K562 (cell line): ENCODE results near the gene SCAP. TPM values are rescaled to one million over a fixed set of nuclear protein-coding genes. Genes with fewer than 3 reads are reported as not detected.

ENCODE experiments used
- ATAC-seq: fragments of 200-7000 bp; cut with Tn5 transposase; 3 replicates; pipeline ENCODE4 v1.9.1; 2020; ENCODE audit warnings: moderate library complexity
- BruUV-seq: library from RNA; stranded (reverse); fragments of 400-500 nt; replicated peaks from 2 replicates; lab custom pipeline; 2021; lab: Mats Ljungman, UMichigan
- CTCF ChIA-PET: fragments of 300-600 bp; formaldehyde crosslinking; extraction: SDS; loops from one replicate; lab custom pipeline; 2021; ENCODE audit warnings: low intra/inter-chr PET ratio; lab: Yijun Ruan, JAX
- POLR2A ChIA-PET: fragments of 300-600, 350-650 bp; sonication (Branson Sonifier 250); formaldehyde crosslinking; extraction: SDS; loops from one replicate; lab custom pipeline; 2021; ENCODE audit warnings: antibody characterized with exemption, inconsistent platforms; lab: Yijun Ruan, JAX
- DNase-seq, 4 experiments: peaks; one replicate each; pipeline versions ENCODE4 v3.0.0 to v3.0.0-alpha.2; 2011 to 2018; ENCODE audit warnings: low spot score in 3 of 4, mixed read lengths in 3 of 4; ENCODE audit errors: extremely low read depth in 1 of 4
- FAIRE-seq: peaks from 2 replicates; lab custom pipeline; 2011; peaks lifted over from hg19 to GRCh38; lab: Jason Lieb, UNC
- H2AFZ ChIP-seq: 2 replicates; pipeline ENCODE4 v1.6.0; 2011; ENCODE audit warnings: low read depth, low read length, control low read depth, inconsistent platforms
- H3K27ac ChIP-seq: fragments of 200-600 bp; 3 replicates; pipeline ENCODE4 v1.8.0; 2011; ENCODE audit warnings: low read depth, mild to moderate bottlenecking, control low read depth, inconsistent platforms, low read length, moderate library complexity, mixed read lengths; ENCODE audit errors: extremely low read depth
- H3K27me3 ChIP-seq, 2 experiments: fragments of 300-600 bp in 1 of 2; 2 replicates in 1 of 2; 3 replicates in 1 of 2; pipeline versions ENCODE4 v1.6.0 to v1.8.0; 2011; ENCODE audit warnings: inconsistent platforms in 2 of 2, low read length in 2 of 2, mild to moderate bottlenecking in 1 of 2, mixed read lengths in 1 of 2, moderate library complexity in 1 of 2; ENCODE audit not compliant: control insufficient read depth in 2 of 2, insufficient read depth in 2 of 2
- H3K36me3 ChIP-seq: fragments of 300-600 bp; 3 replicates; pipeline ENCODE4 v1.8.0; 2011; ENCODE audit warnings: mild to moderate bottlenecking, low read length, inconsistent platforms; ENCODE audit not compliant: control insufficient read depth, insufficient read depth
- H3K4me1 ChIP-seq, 2 experiments: fragments of 200-600 bp in 1 of 2; replicated peaks in 1 of 2; 2 replicates in 1 of 2; 3 replicates in 1 of 2; pipeline versions ENCODE4 v1.5.1 to v1.8.0; 2011; ENCODE audit warnings: inconsistent platforms in 2 of 2, low read length in 2 of 2, mild to moderate bottlenecking in 1 of 2, mixed read lengths in 1 of 2, moderate library complexity in 1 of 2; ENCODE audit not compliant: control insufficient read depth in 2 of 2, insufficient read depth in 2 of 2
- H3K4me2 ChIP-seq: 2 replicates; pipeline ENCODE4 v1.6.1; 2011; ENCODE audit warnings: low read length, control low read depth, inconsistent platforms, mixed read lengths; ENCODE audit not compliant: insufficient read depth
- H3K4me3 ChIP-seq: fragments of 200-600 bp; sonication (generic), shearing (Covaris generic); 2 replicates; pipeline ENCODE4 v1.5.1; 2016; ENCODE audit warnings: control low read depth, inconsistent platforms
- H3K79me2 ChIP-seq: fragments of 200-600 bp; 3 replicates; pipeline ENCODE4 v1.8.0; 2011; ENCODE audit warnings: low read length, inconsistent platforms; ENCODE audit not compliant: control insufficient read depth, insufficient read depth
- H3K9ac ChIP-seq, 2 experiments: 2 replicates each; pipeline versions ENCODE4 v1.6.0 to v1.6.1; 2011; ENCODE audit warnings: low read depth in 2 of 2, low read length in 2 of 2, control low read depth in 1 of 2, inconsistent platforms in 1 of 2, mild to moderate bottlenecking in 1 of 2, mixed read lengths in 1 of 2; ENCODE audit not compliant: insufficient read depth in 1 of 2
- H3K9me1 ChIP-seq: one replicate; pipeline ENCODE4 v1.6.0; 2011; ENCODE audit warnings: inconsistent platforms, mild to moderate bottlenecking, low read length, moderate library complexity; ENCODE audit not compliant: control insufficient read depth, insufficient read depth
- H3K9me3 ChIP-seq: replicated peaks from 2 replicates; pipeline ENCODE4 v1.5.1; 2011; ENCODE audit warnings: low read depth, low read length, inconsistent platforms; ENCODE audit not compliant: control insufficient read depth, insufficient read depth
- H4K20me1 ChIP-seq: replicated peaks from 2 replicates; pipeline ENCODE4 v1.6.1; 2011; ENCODE audit warnings: low read length, inconsistent platforms, mixed read lengths; ENCODE audit not compliant: control insufficient read depth, insufficient read depth
- ATF3 ChIP-seq, 2 experiments: fragments of 450-650 bp in 1 of 2; sonication (generic) in 1 of 2; formaldehyde crosslinking in 1 of 2; IDR thresholded peaks in 1 of 2; conservative IDR thresholded peaks in 1 of 2; 2 replicates each; pipeline versions ENCODE4 v1.6.1 to v1.8.1; 2016 to 2023; ENCODE audit warnings: mild to moderate bottlenecking in 2 of 2, moderate library complexity in 2 of 2, inconsistent platforms in 1 of 2, missing genetic modification reagents in 1 of 2
- CSDE1 ChIP-seq, 2 experiments: fragments of 450-650 bp; IDR thresholded peaks; 2 replicates each; pipeline ENCODE4 v1.6.1; 2016; ENCODE audit warnings: mild to moderate bottlenecking in 1 of 2
- CTBP1 ChIP-seq: fragments of 450-650 bp; IDR thresholded peaks from 2 replicates; pipeline ENCODE4 v1.6.1; 2016; ENCODE audit warnings: borderline replicate concordance
- POLR2A ChIP-seq: fragments of 450-650 bp; conservative IDR thresholded peaks from 2 replicates; pipeline ENCODE4 v1.6.1; 2016
- POLR2G ChIP-seq: fragments of 200-400 bp; formaldehyde crosslinking; IDR thresholded peaks from 2 replicates; pipeline ENCODE4 v1.6.1; 2017; ENCODE audit warnings: low read depth, mild to moderate bottlenecking, antibody characterized with exemption, low read length, moderate library complexity
- RBM22 ChIP-seq: fragments of 200-400 bp; formaldehyde crosslinking; IDR thresholded peaks from 2 replicates; pipeline ENCODE4 v1.6.1; 2018; ENCODE audit warnings: low read length, low read depth; ENCODE audit not compliant: poor library complexity, severe bottlenecking
- SUPT5H ChIP-seq: fragments of 450-650 bp; IDR thresholded peaks from 2 replicates; pipeline ENCODE4 v1.6.1; 2016
- TCF7 ChIP-seq: sonication (generic); IDR thresholded peaks from 2 replicates; pipeline ENCODE4 v1.6.1; 2016; ENCODE audit warnings: antibody characterized with exemption, borderline replicate concordance
- YBX1 ChIP-seq: fragments of 450-650 bp; IDR thresholded peaks from 2 replicates; pipeline ENCODE4 v1.7.1; 2016; ENCODE audit warnings: mild to moderate bottlenecking
- WGBS: fragments of 100-300 bp; shearing (Covaris generic); methylation state at CpG from one replicate; pipeline ENCODE4 v1.1.6; 2016; ENCODE audit warnings: low coverage, mixed read lengths; ENCODE audit not compliant: insufficient coverage; ENCODE audit errors: missing lambda C conversion rate; 5-methylcytosine and 5-hydroxymethylcytosine counted together
- in situ Hi-C: fragments of 300-500 bp; cut with MboI; formaldehyde crosslinking; loops from 4 replicates; pipeline ENCODE4 v1.15.0; 2018; ENCODE audit warnings: inconsistent platforms, mixed read lengths
- intact Hi-C: fragments of 100-400 bp; cut with micrococcal nuclease; formaldehyde crosslinking; loops from 2 replicates; pipeline ENCODE4 v1.14.2; 2022
- polyA plus RNA-seq, 8 experiments: library from polyadenylated mRNA; depleted of rRNA in 4 of 8; stranded (reverse) in 5 of 8; unstranded in 3 of 8; fragments of >200 nt; fragmentation: Nextera tagmentation in 2 of 8; fragmentation: Illumina TruSeq in 1 of 8; extraction: Ambion mirVana in 2 of 8; extraction: Trizol in 1 of 8; gene quantifications; 2 replicates each; pipeline versions ENCODE4 v1.2.1 to v1.2.3, GENCODE V29; 2011 to 2014; ENCODE audit warnings: inconsistent platforms in 1 of 8, missing spikeins in 1 of 8
- total RNA-seq, 7 experiments: library from RNA; depleted of rRNA in 6 of 7; stranded (reverse); fragments of >200 nt in 6 of 7; fragmentation: Illumina TruSeq in 2 of 7; extraction: Trizol in 2 of 7; gene quantifications; 2 replicates each; pipeline versions ENCODE4 v1.2.1 to v1.2.3, GENCODE V29; 2011 to 2021; ENCODE audit warnings: low replicate concordance in 1 of 7
- TF ChIP-seq, protein P1 (sequence below): fragments of 250-450 bp; sonication (Bioruptor Pico); IDR thresholded peaks from 2 replicates; pipeline ENCODE4 v1.4.0; 2020

The SCAP gene
- total and polyA plus RNA-seq, 9 of the 15 experiments (the other 6 are each of a cell fraction or from before 2014, with no cell fraction given) = 2.6 to 104 (median 37.8) TPM

DNA sequence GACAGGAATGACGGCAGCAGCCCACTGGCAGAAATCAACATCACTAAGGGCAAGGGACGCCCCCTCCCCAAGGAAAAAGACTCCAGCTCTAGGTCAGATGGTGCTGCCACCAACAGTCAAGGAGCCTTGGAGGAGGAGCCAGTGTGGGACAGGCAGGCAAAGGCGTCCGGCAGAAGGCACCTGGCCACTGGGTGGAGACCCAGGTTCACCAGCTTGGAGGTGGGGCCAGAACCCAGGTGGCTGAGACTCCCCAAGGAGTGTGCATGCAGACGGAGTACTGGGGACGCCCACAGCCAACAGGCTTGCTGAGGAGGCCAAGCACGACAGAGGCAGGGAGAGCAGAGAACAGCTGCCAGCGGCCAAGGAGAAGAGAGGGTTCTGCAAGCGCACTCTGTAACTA is 59.7 kb downstream of the SCAP start:
- Histone ChIP-seq H3K27ac (no peak overlapping the region), H3K9ac (0 out of 4 replicates have a peak overlapping the region, but pooled peaks of 1 of the 2 experiments have one; percentile 42), H3K9me3 (no peaks in the 10 kb centered on the region), H3K4me2 (no peak overlapping the region), H3K4me3 (no peak overlapping the region), H3K27me3 (no peaks in the 10 kb centered on the region), H3K4me1 (peaks cover 0 to 46% of the 10 kb centered on the region in 2 experiments; a peak in 1 of 5 replicates), H3K79me2 (no peaks in the 10 kb centered on the region), H3K9me1 (no peaks in the 10 kb centered on the region), H4K20me1 (peaks cover 13% of the 10 kb centered on the region; the same call in 1 of the 2 replicates), H3K36me3 (peaks cover 91% of the 10 kb centered on the region; the same call in 2 of the 3 replicates), H2AFZ (no peak overlapping the region)
- DNase-seq (no peak), ATAC-seq (peak; percentile 4; the same call in 1 of the 3 replicates), FAIRE-seq (no peak)
- in situ Hi-C loops (no loop called here), intact Hi-C loops (no loop called here)
- WGBS = 84% methylated on average over 9 of the region's 9 CpGs
- no TSS peak for BruUV-seq
- TF ChIP-seq, protein P1, sequence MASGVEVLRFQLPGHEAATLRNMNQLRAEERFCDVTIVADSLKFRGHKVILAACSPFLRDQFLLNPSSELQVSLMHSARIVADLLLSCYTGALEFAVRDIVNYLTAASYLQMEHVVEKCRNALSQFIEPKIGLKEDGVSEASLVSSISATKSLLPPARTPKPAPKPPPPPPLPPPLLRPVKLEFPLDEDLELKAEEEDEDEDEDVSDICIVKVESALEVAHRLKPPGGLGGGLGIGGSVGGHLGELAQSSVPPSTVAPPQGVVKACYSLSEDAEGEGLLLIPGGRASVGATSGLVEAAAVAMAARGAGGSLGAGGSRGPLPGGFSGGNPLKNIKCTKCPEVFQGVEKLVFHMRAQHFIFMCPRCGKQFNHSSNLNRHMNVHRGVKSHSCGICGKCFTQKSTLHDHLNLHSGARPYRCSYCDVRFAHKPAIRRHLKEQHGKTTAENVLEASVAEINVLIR (CRISPR knock-in tag) = no peak
- TF ChIP-seq TCF7 = no peak
- TF ChIP-seq RBM22 = peak; percentile 84
- TF ChIP-seq YBX1 = no peak
- no peak for TF ChIP-seq CSDE1 (IDR thresholded peaks at IDR 0.05)
- TF ChIP-seq CTBP1 = no peak
- no peak for TF ChIP-seq ATF3 (IDR thresholded peaks at IDR 0.05)
- TF ChIP-seq ATF3 (CRISPR knock-in tag; conservative IDR thresholded peaks at IDR 0.05) = no peak
- peak; percentile 57 for TF ChIP-seq POLR2A
- peak; percentile 76 for TF ChIP-seq POLR2G
- peak; percentile 44; the same call in 1 of the 2 replicates for TF ChIP-seq SUPT5H
- CTCF ChIA-PET = no interaction called here
- POLR2A ChIA-PET = interaction anchor here (0.7 to 1.6 kb wide), 6 partner anchors 8 to 252 kb away, joined by 3 to 7 read pairs (median 4); partner anchors contain the start of gene SETD2
